HepG2 (cell line): ENCODE measurements around the gene PXT1. TPM values are rescaled to one million over a fixed set of nuclear protein-coding genes. Genes with fewer than 3 reads are reported as not detected.

Experiments
- CBX5 ChIP-seq: sonication (generic); formaldehyde crosslinking; IDR thresholded peaks from 2 replicates; pipeline ENCODE4 v1.4.0; 2020; ENCODE audit warnings: missing genetic modification reagents, borderline replicate concordance
- FLYWCH1 ChIP-seq: sonication (generic); formaldehyde crosslinking; IDR thresholded peaks from 2 replicates; pipeline ENCODE4 v1.8.1; 2023; ENCODE audit warnings: mild to moderate bottlenecking, missing genetic modification reagents
- FOSL1 ChIP-seq: sonication (generic); formaldehyde crosslinking; IDR thresholded peaks from 2 replicates; pipeline ENCODE4 v1.9.0; 2021; ENCODE audit warnings: missing genetic modification reagents, borderline replicate concordance
- GATAD1 ChIP-seq: IDR thresholded peaks from 2 replicates; pipeline ENCODE4 v1.6.1; 2016; ENCODE audit warnings: missing genetic modification reagents, missing compliant biosample characterization
- HMG20A ChIP-seq: IDR thresholded peaks from 2 replicates; pipeline ENCODE4 v1.6.1; 2016; ENCODE audit warnings: borderline replicate concordance
- PCBP2 ChIP-seq: fragments of 200-400 bp; formaldehyde crosslinking; optimal IDR thresholded peaks from 2 replicates; pipeline ENCODE3; 2018; ENCODE audit warnings: low read length, low read depth; ENCODE audit not compliant: poor library complexity, severe bottlenecking
- POLR2G ChIP-seq: fragments of 200-400 bp; formaldehyde crosslinking; IDR thresholded peaks from 2 replicates; pipeline ENCODE4 v1.6.1; 2018; ENCODE audit warnings: mild to moderate bottlenecking, low read depth, low read length, moderate library complexity
- SNAI1 ChIP-seq: sonication (generic); formaldehyde crosslinking; IDR thresholded peaks from 2 replicates; pipeline ENCODE4 v1.5.0; 2020; ENCODE audit warnings: mild to moderate bottlenecking, missing genetic modification reagents, borderline replicate concordance
- SRSF4 ChIP-seq: fragments of 200-400 bp; formaldehyde crosslinking; IDR thresholded peaks from one replicate; pipeline ENCODE4 v1.6.1; 2018; ENCODE audit warnings: mild to moderate bottlenecking, low read depth, low read length, moderate library complexity; ENCODE audit not compliant: poor library complexity, severe bottlenecking
- ZFAT ChIP-seq: sonication (generic); formaldehyde crosslinking; conservative IDR thresholded peaks from 2 replicates; pipeline ENCODE4 v1.8.1; 2023; ENCODE audit warnings: missing genetic modification reagents, inconsistent platforms
- ZFX ChIP-seq: sonication (generic); formaldehyde crosslinking; IDR thresholded peaks from 2 replicates; pipeline ENCODE4 v1.4.0; 2020; ENCODE audit warnings: mild to moderate bottlenecking, low read depth, missing genetic modification reagents, moderate library complexity
- ZNF274 ChIP-seq: sonication (generic); formaldehyde crosslinking; IDR thresholded peaks from 2 replicates; pipeline ENCODE4 v1.5.1; 2020; ENCODE audit warnings: mild to moderate bottlenecking, missing genetic modification reagents
- ZNF350 ChIP-seq: sonication (generic); formaldehyde crosslinking; IDR thresholded peaks from 2 replicates; pipeline ENCODE4 v1.4.0; 2020; ENCODE audit warnings: mild to moderate bottlenecking, low read depth, missing genetic modification reagents, borderline replicate concordance
- ZNF788 ChIP-seq: sonication (generic); formaldehyde crosslinking; IDR thresholded peaks from 2 replicates; pipeline ENCODE4 v1.5.0; 2020; ENCODE audit warnings: mild to moderate bottlenecking, missing genetic modification reagents, borderline replicate concordance
- polyA plus RNA-seq, 8 experiments: library from polyadenylated mRNA; depleted of rRNA in 3 of 8; stranded (reverse) in 7 of 8; unstranded in 1 of 8; fragments of >200 nt; fragmentation: Illumina TruSeq in 4 of 8; extraction: Trizol in 4 of 8; gene quantifications; 2 replicates each; pipeline versions ENCODE4 v1.2.1 to v1.2.3, GENCODE V29; 2011 to 2016; ENCODE audit warnings: low read depth in 4 of 8, missing spikeins in 1 of 8, mixed read lengths in 1 of 8; ENCODE audit not compliant: insufficient read depth in 1 of 8
- total RNA-seq, 5 experiments: library from RNA; depleted of rRNA; stranded (reverse); fragments of >200 nt; fragmentation: Illumina TruSeq; extraction: Trizol; gene quantifications; 2 replicates each; pipeline ENCODE4 v1.2.3, GENCODE V29; 2016; ENCODE audit warnings: low read depth in 1 of 5
- TF ChIP-seq, protein P1 (sequence below): IDR thresholded peaks from 2 replicates; pipeline ENCODE4 v1.4.0; 2020; ENCODE audit warnings: mild to moderate bottlenecking, missing genetic modification reagents
- TF ChIP-seq, protein P2 (sequence below): sonication (generic); formaldehyde crosslinking; IDR thresholded peaks from 2 replicates; pipeline ENCODE4 v1.8.0; 2022; ENCODE audit warnings: mild to moderate bottlenecking, missing genetic modification reagents, moderate library complexity
- TF ChIP-seq, protein P3 (sequence below): sonication (generic); formaldehyde crosslinking; IDR thresholded peaks from 2 replicates; pipeline ENCODE4 v1.8.0; 2022; ENCODE audit warnings: missing genetic modification reagents, low read depth, mild to moderate bottlenecking, borderline replicate concordance
- TF ChIP-seq, protein P4 (sequence below): sonication (generic); formaldehyde crosslinking; IDR thresholded peaks from 2 replicates; pipeline ENCODE4 v1.8.0; 2022; ENCODE audit warnings: mild to moderate bottlenecking, missing genetic modification reagents, borderline replicate concordance
- TF ChIP-seq, protein P5 (sequence below): sonication (generic); formaldehyde crosslinking; IDR thresholded peaks from 2 replicates; pipeline ENCODE4 v1.9.0; 2021; ENCODE audit warnings: missing genetic modification reagents, borderline replicate concordance

PXT1 gene
- total and polyA plus RNA-seq, 2 of the 13 experiments (the other 11 are each of a cell fraction or from before 2014, with no cell fraction given), result 0.04 TPM; not detected in 1

DNA sequence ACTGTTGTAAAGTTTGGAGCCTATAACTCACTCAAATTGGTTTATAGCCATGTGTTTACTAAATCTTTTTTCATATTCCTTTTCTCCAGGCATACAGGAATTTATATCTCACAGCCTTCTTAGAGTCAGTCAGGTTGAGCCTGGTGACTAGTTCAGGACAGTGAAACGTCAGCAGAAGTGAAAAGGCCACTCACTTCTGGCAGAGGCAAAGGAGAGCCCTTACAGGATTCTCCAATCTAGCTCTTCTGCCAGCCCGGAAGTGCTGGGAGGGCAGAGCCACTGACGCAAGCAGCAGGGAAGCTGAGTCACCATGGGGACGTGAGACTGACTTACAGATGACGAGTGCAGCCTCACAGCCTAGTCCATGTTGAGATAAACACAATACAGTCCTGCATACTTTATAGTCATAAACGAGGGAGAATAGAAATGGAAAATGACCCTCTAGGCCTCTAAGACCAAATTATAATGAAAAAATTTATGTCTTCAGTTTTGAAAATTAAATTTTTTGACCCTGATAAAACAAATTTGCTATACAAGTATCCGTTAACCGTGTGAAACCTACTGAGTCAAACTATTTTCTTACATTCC is 1.3 kb downstream of the PXT1 start (continued):
- TF ChIP-seq, protein P1, sequence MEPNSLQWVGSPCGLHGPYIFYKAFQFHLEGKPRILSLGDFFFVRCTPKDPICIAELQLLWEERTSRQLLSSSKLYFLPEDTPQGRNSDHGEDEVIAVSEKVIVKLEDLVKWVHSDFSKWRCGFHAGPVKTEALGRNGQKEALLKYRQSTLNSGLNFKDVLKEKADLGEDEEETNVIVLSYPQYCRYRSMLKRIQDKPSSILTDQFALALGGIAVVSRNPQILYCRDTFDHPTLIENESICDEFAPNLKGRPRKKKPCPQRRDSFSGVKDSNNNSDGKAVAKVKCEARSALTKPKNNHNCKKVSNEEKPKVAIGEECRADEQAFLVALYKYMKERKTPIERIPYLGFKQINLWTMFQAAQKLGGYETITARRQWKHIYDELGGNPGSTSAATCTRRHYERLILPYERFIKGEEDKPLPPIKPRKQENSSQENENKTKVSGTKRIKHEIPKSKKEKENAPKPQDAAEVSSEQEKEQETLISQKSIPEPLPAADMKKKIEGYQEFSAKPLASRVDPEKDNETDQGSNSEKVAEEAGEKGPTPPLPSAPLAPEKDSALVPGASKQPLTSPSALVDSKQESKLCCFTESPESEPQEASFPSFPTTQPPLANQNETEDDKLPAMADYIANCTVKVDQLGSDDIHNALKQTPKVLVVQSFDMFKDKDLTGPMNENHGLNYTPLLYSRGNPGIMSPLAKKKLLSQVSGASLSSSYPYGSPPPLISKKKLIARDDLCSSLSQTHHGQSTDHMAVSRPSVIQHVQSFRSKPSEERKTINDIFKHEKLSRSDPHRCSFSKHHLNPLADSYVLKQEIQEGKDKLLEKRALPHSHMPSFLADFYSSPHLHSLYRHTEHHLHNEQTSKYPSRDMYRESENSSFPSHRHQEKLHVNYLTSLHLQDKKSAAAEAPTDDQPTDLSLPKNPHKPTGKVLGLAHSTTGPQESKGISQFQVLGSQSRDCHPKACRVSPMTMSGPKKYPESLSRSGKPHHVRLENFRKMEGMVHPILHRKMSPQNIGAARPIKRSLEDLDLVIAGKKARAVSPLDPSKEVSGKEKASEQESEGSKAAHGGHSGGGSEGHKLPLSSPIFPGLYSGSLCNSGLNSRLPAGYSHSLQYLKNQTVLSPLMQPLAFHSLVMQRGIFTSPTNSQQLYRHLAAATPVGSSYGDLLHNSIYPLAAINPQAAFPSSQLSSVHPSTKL (CRISPR knock-in tag), result peak; percentile 89
- no peak for TF ChIP-seq SRSF4
- TF ChIP-seq, protein P2, sequence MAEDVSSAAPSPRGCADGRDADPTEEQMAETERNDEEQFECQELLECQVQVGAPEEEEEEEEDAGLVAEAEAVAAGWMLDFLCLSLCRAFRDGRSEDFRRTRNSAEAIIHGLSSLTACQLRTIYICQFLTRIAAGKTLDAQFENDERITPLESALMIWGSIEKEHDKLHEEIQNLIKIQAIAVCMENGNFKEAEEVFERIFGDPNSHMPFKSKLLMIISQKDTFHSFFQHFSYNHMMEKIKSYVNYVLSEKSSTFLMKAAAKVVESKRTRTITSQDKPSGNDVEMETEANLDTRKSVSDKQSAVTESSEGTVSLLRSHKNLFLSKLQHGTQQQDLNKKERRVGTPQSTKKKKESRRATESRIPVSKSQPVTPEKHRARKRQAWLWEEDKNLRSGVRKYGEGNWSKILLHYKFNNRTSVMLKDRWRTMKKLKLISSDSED (CRISPR knock-in tag), result no peak
- TF ChIP-seq CBX5 (CRISPR knock-in tag), result peak; percentile 81; the same call in 1 of the 2 replicates
- no peak; the same call in 1 of the 2 replicates for TF ChIP-seq ZNF788
- peak; percentile 66; the same call in 1 of the 2 replicates for TF ChIP-seq HMG20A
- no peak for TF ChIP-seq ZNF274 (CRISPR knock-in tag)
- peak; percentile 76 for TF ChIP-seq GATAD1 (CRISPR knock-in tag)
- TF ChIP-seq, protein P3, sequence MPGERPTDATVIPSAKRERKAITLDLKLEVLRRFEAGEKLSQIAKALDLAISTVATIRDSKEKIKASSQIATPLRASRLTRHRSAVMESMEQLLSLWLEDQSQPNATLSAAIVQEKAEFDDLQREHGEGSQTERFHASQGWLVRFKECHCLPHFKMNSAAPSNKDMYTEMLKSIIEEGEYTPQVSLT (CRISPR knock-in tag), result no peak
- TF ChIP-seq ZFX (CRISPR knock-in tag), result peak; percentile 15; the same call in 1 of the 2 replicates
- TF ChIP-seq, protein P4, sequence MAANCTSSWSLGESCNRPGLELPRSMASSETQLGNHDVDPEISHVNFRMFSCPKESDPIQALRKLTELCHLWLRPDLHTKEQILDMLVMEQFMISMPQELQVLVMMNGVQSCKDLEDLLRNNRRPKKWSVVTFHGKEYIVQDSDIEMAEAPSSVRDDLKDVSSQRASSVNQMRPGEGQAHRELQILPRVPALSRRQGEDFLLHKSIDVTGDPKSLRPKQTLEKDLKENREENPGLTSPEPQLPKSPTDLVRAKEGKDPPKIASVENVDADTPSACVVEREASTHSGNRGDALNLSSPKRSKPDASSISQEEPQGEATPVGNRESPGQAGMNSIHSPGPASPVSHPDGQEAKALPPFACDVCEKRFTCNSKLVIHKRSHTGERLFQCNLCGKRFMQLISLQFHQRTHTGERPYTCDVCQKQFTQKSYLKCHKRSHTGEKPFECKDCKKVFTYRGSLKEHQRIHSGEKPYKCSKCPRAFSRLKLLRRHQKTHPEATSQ, result no peak
- no peak for TF ChIP-seq ZFAT (CRISPR knock-in tag)
- TF ChIP-seq, protein P5, sequence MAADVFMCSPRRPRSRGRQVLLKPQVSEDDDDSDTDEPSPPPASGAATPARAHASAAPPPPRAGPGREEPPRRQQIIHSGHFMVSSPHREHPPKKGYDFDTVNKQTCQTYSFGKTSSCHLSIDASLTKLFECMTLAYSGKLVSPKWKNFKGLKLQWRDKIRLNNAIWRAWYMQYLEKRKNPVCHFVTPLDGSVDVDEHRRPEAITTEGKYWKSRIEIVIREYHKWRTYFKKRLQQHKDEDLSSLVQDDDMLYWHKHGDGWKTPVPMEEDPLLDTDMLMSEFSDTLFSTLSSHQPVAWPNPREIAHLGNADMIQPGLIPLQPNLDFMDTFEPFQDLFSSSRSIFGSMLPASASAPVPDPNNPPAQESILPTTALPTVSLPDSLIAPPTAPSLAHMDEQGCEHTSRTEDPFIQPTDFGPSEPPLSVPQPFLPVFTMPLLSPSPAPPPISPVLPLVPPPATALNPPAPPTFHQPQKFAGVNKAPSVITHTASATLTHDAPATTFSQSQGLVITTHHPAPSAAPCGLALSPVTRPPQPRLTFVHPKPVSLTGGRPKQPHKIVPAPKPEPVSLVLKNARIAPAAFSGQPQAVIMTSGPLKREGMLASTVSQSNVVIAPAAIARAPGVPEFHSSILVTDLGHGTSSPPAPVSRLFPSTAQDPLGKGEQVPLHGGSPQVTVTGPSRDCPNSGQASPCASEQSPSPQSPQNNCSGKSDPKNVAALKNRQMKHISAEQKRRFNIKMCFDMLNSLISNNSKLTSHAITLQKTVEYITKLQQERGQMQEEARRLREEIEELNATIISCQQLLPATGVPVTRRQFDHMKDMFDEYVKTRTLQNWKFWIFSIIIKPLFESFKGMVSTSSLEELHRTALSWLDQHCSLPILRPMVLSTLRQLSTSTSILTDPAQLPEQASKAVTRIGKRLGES (CRISPR knock-in tag), result no peak
- no peak for TF ChIP-seq PCBP2
- peak; percentile 83 for TF ChIP-seq POLR2G
- no peak for TF ChIP-seq ZNF350 (CRISPR knock-in tag)
- no peak for TF ChIP-seq FLYWCH1 (CRISPR knock-in tag)
- peak; percentile 70; the same call in 1 of the 2 replicates for TF ChIP-seq FOSL1 (CRISPR knock-in tag)
- TF ChIP-seq SNAI1, result no peak
